MV-4-11 (cell line): ENCODE results near the gene SDK2.
"Not testable (repeated sequence)": the region's sequence is repeated elsewhere in the genome, so short reads cannot be mapped to it uniquely, and the experiment has no call there.

Source experiments
- DNase-seq: peaks from one replicate; lab custom pipeline; 2025; lab: John Stamatoyannopoulos, UW

SDK2 gene

GRCh38 chr17:73318427-73318813, 325.8 kb downstream of the SDK2 start:
- no peak for DNase-seq

- DNase-seq = no peak
Measured at GRCh38 chr17:73317513-73318426, 326.5 kb downstream of the SDK2 start.

- DNase-seq = no peak
Measured at GRCh38 chr17:73316919-73317505, 327.2 kb downstream of the SDK2 start.

GRCh38 chr17:73315471-73315870, 328.8 kb downstream of the SDK2 start:
- no peak for DNase-seq

GRCh38 chr17:73313526-73314127, 330.6 kb downstream of the SDK2 start:
- peak; percentile 21 for DNase-seq

GRCh38 chr17:73312887-73313286, 331.4 kb downstream of the SDK2 start:
- DNase-seq = not testable (repeated sequence)

- peak; percentile 84 for DNase-seq
Measured at GRCh38 chr17:73311781-73312641, 332.2 kb downstream of the SDK2 start, which contains the start of gene CDC42EP4. Gene CDC42EP4 (minus strand): TSS chr17:73312001. CDS start chr17:73286500, 25,501 bp downstream.

- DNase-seq = no peak
Measured at GRCh38 chr17:73311428-73311780, 332.8 kb downstream of the SDK2 start.

- no peak for DNase-seq
Measured at GRCh38 chr17:73309727-73310596, 334.3 kb downstream of the SDK2 start.

GRCh38 chr17:73308959-73309358, 335.3 kb downstream of the SDK2 start:
- DNase-seq = not testable (repeated sequence)

GRCh38 chr17:73308017-73308823, 336.0 kb downstream of the SDK2 start:
- DNase-seq = peak; percentile 30

GRCh38 chr17:73307130-73307529, 337.1 kb downstream of the SDK2 start:
- DNase-seq = no peak

- DNase-seq = no peak
Measured at GRCh38 chr17:73305845-73306836, 338.1 kb downstream of the SDK2 start.

- DNase-seq = no peak
Measured at GRCh38 chr17:73304971-73305812, 339.1 kb downstream of the SDK2 start.

- DNase-seq = no peak
Measured at GRCh38 chr17:73304438-73304837, 339.8 kb downstream of the SDK2 start.

- DNase-seq = no peak
Measured at GRCh38 chr17:73302189-73302588, 342.1 kb downstream of the SDK2 start.

- DNase-seq = no peak
Measured at GRCh38 chr17:73301369-73301768, 342.9 kb downstream of the SDK2 start.

GRCh38 chr17:73300392-73300791, 343.9 kb downstream of the SDK2 start:
- no peak for DNase-seq
